NCI-H1694 (cell line): ENCODE results near the gene CACNA2D4.

Experiments used
- DNase-seq: peaks from one replicate; lab custom pipeline; 2025; lab: John Stamatoyannopoulos, UW

The CACNA2D4 gene

GRCh38 chr12:1918884-1919236, 408 bp upstream of the CACNA2D4 start:
- no peak for DNase-seq

DNA sequence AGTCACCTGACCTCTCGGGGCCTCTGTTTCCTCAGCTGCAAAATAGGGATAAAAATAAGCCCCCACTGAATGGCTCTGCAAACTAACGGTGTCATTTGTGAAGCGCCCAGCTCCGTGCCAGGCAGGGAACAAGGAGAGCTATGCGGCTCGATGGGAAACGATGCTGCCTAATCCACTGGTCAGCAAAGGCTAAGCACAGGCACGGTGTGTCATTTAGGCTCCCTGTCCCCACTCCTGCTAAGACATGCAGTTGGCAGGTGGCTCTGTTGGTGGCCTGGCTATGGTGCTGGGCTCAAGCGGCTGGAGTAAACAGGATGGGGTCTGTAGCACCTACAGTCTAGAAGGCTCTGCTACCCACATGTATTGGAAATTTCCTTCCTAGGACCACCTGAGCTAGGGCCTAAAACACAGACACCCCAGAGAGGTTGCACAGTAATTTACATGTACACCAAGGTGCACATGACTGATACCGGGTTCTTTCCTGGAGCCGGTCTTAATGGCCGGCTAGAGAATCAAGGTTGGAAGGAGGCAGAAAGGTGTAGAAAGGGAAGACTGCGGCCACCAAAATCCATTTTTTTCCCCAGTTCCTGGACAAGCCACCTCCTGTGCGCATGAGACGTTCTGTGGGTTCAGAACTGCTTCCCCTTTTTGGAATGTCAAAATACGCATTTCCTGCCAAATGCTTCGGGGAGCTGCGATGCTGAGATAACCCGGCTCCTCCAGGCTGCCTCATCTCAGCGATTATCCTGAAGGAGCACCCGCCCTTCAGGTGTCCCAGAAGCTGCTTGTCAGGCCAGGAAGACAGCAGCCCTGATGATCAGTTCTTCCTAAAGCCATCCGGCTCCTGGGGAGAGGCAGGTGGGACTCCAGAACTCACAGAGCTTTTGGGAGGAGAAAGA, 1.0 kb downstream of the CACNA2D4 start:
- DNase-seq = no peak

GRCh38 chr12:1916371-1917171, 1.9 kb downstream of the CACNA2D4 start:
- peak; percentile 81 for DNase-seq

- DNase-seq = peak; percentile 33
Measured at GRCh38 chr12:1915082-1915968, 3.1 kb downstream of the CACNA2D4 start.

DNA sequence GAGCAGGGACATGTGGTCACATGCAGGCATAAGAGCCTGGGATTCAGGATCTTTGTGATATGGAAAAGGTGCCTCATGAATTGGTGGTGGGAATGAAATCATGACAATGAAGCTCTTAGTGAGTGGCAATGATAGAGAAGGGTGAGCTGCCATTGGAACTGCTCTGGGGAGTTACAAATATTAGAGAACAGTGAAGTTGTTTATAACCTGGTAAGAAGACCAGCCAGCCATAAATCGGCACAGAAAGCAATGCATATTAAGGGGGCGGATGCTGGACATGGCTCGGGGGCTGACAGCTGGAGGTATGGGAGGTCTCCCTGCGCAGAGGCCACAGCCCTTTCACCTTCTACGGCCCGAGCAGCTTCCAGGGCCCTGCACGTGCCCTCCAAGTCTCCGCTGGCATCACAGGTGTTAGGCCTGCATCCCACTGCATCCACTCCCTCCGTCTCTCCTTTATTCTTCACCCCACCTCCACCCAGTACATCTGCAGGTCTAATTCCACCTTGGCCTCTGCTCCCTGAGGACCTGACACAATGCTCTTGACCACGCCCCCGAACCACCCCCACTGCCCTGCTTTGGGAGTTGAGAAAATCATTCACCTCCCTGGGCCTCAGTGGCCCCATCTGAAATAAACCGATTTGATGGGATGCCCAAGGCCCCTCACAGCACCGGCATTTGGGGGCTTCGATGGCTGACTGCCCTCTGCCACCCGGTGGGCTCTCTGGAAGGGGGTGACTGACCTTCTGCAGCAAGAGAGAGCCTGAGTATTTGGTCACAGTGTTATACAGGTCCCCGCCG, 4.1 kb downstream of the CACNA2D4 start:
- no peak for DNase-seq

DNA sequence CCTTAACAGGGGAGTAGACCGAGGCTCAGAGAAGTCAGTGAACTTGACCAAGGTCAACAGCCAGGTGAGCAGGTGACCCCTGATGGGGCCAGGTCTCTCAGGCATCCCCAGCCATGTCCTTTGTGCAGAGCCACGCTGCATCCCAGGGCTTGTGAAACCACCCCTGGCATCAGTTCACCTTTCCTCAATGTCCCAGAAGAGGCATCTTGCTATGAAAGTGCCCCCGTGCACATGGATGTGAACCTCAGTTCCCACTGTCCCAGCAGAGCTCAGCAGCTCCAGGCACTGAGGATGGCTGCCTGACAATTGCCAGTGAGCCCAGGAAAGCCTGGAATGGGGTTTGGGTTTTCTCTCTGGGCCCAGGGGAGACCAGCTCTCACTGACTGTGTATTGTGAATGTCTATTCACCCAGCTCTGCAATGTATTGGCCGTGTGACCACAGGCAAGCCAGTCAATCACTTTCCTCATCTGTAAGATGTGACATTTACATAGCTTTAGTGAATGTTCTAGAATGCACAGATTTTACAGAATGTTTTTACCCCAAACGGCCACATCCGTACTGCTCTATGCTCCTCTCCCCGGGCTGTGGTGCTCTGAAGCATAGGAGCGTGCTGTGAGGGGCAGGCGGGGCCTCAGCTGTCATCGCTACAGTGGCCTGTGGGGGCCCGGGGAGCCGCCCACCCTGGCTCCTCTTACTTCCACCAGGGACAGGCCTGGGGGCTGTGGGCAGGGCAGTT, 4.9 kb downstream of the CACNA2D4 start:
- DNase-seq = no peak

GRCh38 chr12:1912580-1913376, 5.7 kb downstream of the CACNA2D4 start:
- no peak for DNase-seq

DNA sequence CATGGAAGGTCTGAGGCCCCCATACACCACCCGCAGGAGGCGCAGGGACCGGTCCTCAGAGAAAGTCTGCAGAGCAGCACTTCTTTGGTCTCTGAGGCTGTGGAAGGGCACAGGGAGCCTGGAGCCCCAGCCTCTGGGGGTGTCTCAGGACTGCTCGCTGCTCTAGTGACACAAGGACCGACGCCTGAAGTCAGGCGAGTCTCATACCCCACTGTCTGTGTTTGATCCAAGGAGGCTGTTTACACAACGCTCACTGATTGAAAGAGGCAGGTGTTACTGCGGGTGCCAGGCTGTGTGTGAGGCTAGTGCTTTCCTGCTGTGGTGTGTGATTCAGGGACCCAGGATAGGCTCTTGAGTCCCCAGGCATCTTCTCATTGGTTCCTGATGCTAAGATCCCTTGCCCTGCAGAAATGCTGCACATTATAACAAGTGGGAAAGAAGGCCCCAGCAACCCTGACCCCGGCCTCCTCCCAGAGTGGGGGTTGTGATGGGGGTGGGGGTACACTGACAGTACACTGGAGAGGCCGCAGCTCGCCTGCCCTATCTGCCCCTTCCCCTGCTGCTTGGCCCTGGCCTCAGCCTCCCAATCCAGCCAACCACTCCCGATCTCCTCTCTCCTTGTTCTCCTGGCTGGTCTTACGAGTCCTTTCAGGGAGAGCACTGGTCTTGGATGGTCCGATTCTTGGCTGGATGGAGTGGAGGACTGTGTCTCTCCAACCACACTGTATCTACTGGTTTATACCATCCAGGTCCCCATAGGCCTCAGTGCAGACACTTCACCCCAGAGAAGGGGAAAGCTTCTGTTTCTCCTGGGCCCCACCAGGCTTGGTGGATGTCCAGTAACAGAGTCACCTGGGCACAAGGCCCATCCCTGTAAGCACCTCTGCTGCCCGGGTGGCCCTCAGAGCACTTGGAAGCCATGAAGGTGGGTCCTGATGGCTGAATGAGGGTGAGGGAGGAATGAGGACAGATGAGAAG, 6.6 kb downstream of the CACNA2D4 start:
- no peak for DNase-seq

DNA sequence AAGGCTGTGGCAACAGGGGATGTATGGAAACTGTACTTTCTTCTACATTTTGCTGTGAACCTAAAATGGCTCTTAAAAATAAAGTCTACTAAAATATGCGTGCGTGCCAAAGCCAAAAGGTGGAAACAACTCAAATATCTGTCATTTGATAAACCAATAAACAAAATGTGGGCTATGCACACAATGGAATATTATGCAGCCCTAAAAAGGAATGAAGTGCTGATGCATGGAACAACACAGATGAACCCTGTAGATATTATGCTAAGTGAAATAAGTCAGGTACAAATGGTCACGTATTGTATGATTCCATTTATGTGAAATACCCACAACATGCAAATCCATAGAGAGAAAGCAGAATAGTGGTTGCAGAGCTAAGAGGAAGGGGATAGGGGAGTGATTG, 8.0 kb downstream of the CACNA2D4 start:
- no peak for DNase-seq

- DNase-seq = no peak
Measured at GRCh38 chr12:1908758-1909157, 9.7 kb downstream of the CACNA2D4 start.

DNA sequence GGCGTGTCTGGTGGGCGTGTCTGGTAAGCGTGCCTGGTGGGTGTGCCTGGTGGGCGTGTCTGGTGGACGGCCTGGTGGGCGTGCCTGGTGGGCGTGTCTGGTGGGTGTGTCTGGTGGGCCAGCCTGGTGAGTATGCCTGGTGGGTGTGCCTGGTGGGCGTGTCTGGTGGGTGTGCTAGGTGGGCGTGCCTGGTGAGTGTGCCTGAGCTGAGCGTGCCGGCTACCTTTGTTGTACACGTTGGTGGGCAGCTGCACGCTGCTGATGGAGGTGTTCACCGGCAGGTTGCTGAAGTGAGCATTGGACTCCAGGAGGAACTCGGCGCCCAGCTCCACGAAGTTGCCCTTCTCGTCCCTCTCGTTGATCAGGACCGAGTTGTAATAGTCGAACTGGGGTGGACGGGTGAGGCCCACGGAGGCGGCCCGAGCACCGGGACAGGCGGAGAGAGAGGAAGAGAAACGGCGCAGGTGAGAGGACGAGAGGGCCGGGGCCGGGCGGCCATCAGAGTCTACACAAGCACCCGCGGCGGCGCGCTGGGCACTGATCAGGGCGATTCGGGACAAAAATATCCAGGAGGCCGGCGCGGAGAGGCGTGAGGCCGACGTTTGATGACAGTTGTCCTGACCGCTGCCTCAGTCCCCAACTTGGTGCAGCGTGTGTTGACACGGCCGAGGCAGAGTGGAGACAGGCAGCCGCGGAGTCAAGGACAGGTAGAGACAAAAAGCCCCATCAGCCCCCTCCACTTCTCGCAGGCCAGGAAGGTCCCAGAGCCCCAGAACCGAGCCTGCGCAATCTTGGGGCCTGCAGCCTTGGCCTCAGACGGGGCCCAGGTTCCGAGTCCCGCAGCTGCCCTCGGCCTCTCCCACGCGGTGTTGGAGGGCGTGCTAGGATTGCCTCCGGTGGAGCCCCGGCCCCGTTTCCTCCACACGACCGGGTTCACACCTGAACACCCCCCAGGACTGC, 10.5 kb downstream of the CACNA2D4 start:
- no peak for DNase-seq

GRCh38 chr12:1906579-1906978, 11.9 kb downstream of the CACNA2D4 start:
- DNase-seq = no peak

DNA sequence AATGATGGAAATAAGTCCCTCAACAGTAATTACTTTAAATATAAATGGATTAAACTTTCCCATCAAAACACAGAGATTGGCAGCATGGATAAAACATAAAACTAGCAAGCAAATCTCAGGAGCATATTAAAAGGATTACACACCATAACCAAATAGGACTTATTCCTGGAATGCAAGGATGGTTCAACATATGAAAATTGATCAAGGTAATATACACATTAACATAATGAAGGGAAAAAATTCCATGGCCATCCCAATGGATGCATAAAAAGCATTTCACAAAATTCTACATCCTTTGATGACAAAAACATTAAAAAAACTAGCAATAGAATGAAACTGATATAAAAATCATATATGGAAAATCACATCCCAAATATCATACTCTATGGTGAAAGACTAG, 13.6 kb downstream of the CACNA2D4 start:
- no peak for DNase-seq

- DNase-seq = no peak
Measured at GRCh38 chr12:1896964-1897363, 21.5 kb downstream of the CACNA2D4 start.

- DNase-seq = no peak
Measured at GRCh38 chr12:1890810-1891209, 27.6 kb downstream of the CACNA2D4 start.

DNA sequence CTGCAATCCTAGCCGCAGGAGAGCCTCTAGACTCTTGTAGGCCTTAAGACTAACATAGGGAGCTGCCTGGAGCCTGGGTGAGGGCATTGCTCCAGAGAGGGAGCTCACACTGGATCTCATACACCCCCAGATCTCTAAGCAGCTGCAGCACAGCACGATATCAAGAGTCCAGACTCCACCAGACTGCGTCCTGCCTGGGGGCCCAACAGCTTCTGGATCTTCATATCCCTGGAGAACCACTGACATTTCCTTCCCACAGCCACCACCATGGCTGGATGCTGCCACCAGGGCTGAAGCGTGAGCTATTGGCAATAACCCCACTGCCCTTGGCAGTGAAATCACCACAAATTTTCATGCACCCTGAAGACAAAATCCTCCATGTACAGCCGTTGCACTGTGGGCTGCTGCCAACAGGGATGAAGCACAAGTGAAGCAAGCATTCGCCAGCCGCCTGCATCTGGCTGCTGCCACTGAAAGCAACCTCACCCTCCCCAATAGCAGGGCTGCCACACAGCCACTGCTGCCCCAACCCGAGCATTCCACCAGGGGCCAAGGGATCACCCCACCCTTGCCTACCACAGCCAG, 28.2 kb downstream of the CACNA2D4 start:
- DNase-seq = no peak

- DNase-seq = no peak
Measured at GRCh38 chr12:1888923-1889322, 29.5 kb downstream of the CACNA2D4 start.
